ENCODE data around the gene GDE1. TPM values are rescaled to one million over a fixed set of nuclear protein-coding genes. Genes with fewer than 3 reads are reported as not detected.

GDE1 gene
- total and polyA plus RNA-seq, 8 donors: 27.8 to 80.0 (median 39.8) TPM

DNA sequence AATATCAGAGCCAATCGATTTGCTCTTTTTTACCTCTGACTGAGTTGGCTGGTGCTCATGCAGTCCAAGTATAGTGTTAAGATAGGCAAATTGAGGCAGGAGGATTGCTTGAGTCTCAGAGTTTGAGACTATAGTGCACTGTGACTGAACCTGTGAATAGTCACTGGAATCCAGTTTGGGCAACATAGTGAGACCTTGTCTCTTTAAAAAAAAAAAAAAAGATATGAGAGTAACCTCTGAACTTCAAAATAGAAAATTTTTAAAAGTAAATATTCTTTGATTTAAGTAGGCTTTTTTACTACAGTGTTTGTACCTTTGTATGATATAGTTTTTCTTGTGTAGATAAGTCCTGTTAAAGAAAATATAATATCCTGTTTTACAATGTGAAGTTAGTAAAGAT is 5.3 kb upstream of the GDE1 start:
- intact Hi-C loops (cut with DNase I; ENCODE audit: low total_unique reads): no loop called here
- Histone ChIP-seq H3K9me3 (no peaks in the 10 kb centered on the region), H3K36me3 (peaks cover 0 to 40% (median 27%) of the 10 kb centered on the region in 4 donors), H3K4me1 (peaks cover 10 to 35% (median 31%) of the 10 kb centered on the region in 4 donors), H3K27ac (no peak overlapping the region), H3K27me3 (no peaks in the 10 kb centered on the region), H3K4me3 (no peak overlapping the region)
- 48 to 72% (median 67%) methylated on average over 1 of the region's 1 CpG for WGBS, 5 donors
- TF ChIP-seq POLR2AphosphoS5 (IDR thresholded peaks at IDR 0.05): no peak
- TF ChIP-seq CTCF (IDR thresholded peaks at IDR 0.05): no peak
- TF ChIP-seq EP300 (IDR thresholded peaks at IDR 0.05): no peak
- no peak for TF ChIP-seq POLR2A (IDR thresholded peaks at IDR 0.05)
- DNase-seq: no peak

DNA sequence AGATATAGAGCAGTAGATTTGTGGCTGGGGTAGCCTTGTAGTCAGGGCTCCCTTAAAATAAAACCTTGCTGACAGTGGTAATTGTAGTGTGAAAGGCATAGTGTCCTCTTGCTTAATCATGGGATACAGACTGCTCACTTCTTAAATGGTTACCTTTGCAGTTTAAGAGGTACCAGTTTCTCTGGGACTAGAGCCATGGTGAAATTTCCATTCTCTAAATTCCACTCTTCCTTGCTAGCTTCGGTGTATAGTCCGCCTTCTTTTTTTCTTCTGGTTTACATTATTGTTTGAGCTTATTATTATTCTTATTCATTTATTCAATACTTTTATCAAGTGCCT is 3.5 kb upstream of the GDE1 start:
- Histone ChIP-seq H3K4me3 (peak overlapping the region in 3 of 4 donors; percentile 82 to 99 (median 89)), H3K36me3 (peaks cover 0 to 26% (median 19%) of the 10 kb centered on the region in 4 donors), H3K27me3 (no peaks in the 10 kb centered on the region), H3K27ac (no peak overlapping the region), H3K9me3 (no peaks in the 10 kb centered on the region), H3K4me1 (peaks cover 17 to 48% (median 42%) of the 10 kb centered on the region in 4 donors)
- no peak for TF ChIP-seq EP300 (IDR thresholded peaks at IDR 0.05)
- TF ChIP-seq POLR2A (IDR thresholded peaks at IDR 0.05): no peak
- TF ChIP-seq POLR2AphosphoS5 (IDR thresholded peaks at IDR 0.05): no peak
- no peak for TF ChIP-seq CTCF (IDR thresholded peaks at IDR 0.05)
- intact Hi-C loops (cut with DNase I; ENCODE audit: low total_unique reads): no loop called here
- DNase-seq: no peak
- 83 to 89% (median 86%) methylated on average over 2 of the region's 2 CpGs for whole genome bisulfite sequencing, 5 donors

DNA sequence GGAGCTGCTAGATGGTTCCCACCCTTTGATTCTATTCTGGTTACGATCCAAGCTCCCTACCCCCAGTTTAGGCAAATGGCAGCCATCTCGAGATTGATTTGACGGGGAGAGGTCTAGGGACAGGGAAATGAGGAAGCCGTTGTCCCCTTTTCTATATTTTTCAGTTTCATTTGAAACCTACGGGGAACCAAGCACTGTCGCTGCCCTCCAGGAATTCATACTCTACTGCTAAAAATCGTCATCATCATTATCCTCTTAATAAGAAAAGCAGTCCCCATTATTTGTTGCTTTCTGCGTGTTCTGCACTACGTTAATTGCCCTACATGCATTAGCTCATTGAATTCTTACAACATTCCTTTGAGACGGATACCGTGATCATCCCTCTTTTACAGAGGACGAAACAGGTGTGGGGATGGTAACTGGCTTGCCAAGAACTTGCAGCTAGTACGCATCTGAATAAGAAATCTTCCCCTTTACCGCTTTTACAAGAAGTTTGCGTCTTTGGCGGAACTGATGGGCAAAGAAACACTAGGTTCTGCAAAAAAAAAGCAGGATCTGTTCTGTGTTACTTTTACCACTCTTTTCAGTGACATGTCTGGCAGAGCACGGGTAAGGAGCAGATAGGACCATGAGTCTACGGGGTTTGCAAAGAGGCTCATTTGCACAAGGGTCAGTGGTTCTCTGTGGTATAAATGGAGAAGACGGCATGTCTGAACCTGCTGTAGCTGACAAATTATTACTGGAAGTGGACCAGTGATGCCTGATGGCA is 2.9 kb upstream of the GDE1 start:
- no peaks in the 10 kb centered on the region for H3K9me3 ChIP-seq
- peaks cover 0 to 21% (median 17%) of the 10 kb centered on the region in 4 donors for H3K36me3 ChIP-seq
- intact Hi-C loops (cut with DNase I; ENCODE audit: low total_unique reads): no loop called here
- H3K27ac ChIP-seq: peak overlapping the region in 4 of 5 donors; percentile 45 to 84 (median 76)
- H3K4me1 ChIP-seq: peaks cover 23 to 53% (median 47%) of the 10 kb centered on the region in 4 donors
- DNase-seq: peak in 1 of 2 donors; percentile 40
- WGBS, 5 donors: 9 to 16% (median 13%) methylated on average over 19 of the region's 19 CpGs
- H3K4me3 ChIP-seq: peak overlapping the region; percentile 82 to 99 (median 90)
- TF ChIP-seq EP300 (IDR thresholded peaks at IDR 0.05): no peak
- no peaks in the 10 kb centered on the region for H3K27me3 ChIP-seq

GRCh38 chr16:19524356-19524615 is 2.4 kb upstream of the GDE1 start:
- Histone ChIP-seq H3K4me1 (peaks cover 28 to 58% (median 53%) of the 10 kb centered on the region in 4 donors), H3K27ac (peak overlapping the region; percentile 45 to 84 (median 78)), H3K9me3 (no peaks in the 10 kb centered on the region), H3K27me3 (no peaks in the 10 kb centered on the region), H3K36me3 (peaks cover 0 to 16% (median 14%) of the 10 kb centered on the region in 4 donors), H3K4me3 (peak overlapping the region; percentile 82 to 99 (median 90))
- TF ChIP-seq CTCF (IDR thresholded peaks at IDR 0.05) (no peak), POLR2A (IDR thresholded peaks at IDR 0.05) (no peak), EP300 (IDR thresholded peaks at IDR 0.05) (no peak), POLR2AphosphoS5 (IDR thresholded peaks at IDR 0.05) (no peak)
- intact Hi-C loops (cut with DNase I; ENCODE audit: low total_unique reads): no loop called here
- no peak for DNase-seq
- WGBS, 5 donors: 0 to 1% (median 0%) methylated on average over 6 to 11 of the region's 11 CpGs
